Adipocyte (in vitro differentiated cells): ENCODE measurements around the gene TSSK2.
A peak's percentile ranks its signal among the peaks of the same experiment; 100 is the strongest.

Experiments used
- DNase-seq: peaks from one replicate; pipeline ENCODE4 v3.0.0-alpha.2; 2015; ENCODE audit warnings: low read depth
- H3K27me3 ChIP-seq: replicated peaks from 2 replicates; pipeline ENCODE4 v1.7.0; 2013; ENCODE audit warnings: mild to moderate bottlenecking, low read length, moderate library complexity; ENCODE audit not compliant: control insufficient read depth, insufficient read depth
- H3K36me3 ChIP-seq: 2 replicates; pipeline ENCODE4 v1.7.0; 2013; ENCODE audit warnings: low read length, mild to moderate bottlenecking, moderate library complexity; ENCODE audit not compliant: control insufficient read depth, insufficient read depth, severe bottlenecking
- H3K4me1 ChIP-seq: 2 replicates; pipeline ENCODE4 v1.7.0; 2013; ENCODE audit warnings: mild to moderate bottlenecking, low read length, moderate library complexity; ENCODE audit not compliant: control insufficient read depth, insufficient read depth
- H3K4me3 ChIP-seq: 2 replicates; pipeline ENCODE4 v1.7.0; 2013; ENCODE audit warnings: mild to moderate bottlenecking, low read length, moderate library complexity
- H3K9ac ChIP-seq: 2 replicates; pipeline ENCODE4 v1.7.0; 2013; ENCODE audit warnings: mild to moderate bottlenecking, low read length, moderate library complexity
- H3K9me3 ChIP-seq: 2 replicates; pipeline ENCODE4 v1.7.0; 2013; ENCODE audit warnings: mild to moderate bottlenecking, low read length, moderate library complexity; ENCODE audit not compliant: control insufficient read depth

The TSSK2 gene

DNA sequence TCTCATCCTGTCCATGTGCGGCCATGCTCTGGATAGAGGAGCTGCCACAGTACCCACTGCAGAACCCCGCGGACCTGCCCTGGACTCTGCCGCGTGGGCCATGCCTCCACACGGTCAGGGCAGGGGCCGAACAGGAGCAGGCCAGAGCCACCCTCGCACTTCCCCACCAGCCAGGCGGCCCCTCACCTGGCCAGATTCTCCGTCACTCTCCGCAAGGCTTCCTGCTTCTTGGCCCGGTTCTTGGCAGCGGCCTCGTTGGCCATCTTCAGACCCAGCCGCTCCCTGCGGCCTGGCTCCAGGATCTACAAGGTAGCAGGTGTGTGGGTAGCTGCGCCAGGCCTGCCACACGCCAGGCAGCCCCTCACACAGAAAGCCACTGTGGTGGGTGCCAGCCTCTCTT lies 3.8 kb downstream of the TSSK2 start:
- Histone ChIP-seq H3K9ac (no peak overlapping the region), H3K4me3 (no peak overlapping the region), H3K27me3 (no peaks in the 10 kb centered on the region), H3K9me3 (no peaks in the 10 kb centered on the region), H3K4me1 (no peaks in the 10 kb centered on the region), H3K36me3 (peaks cover 64% of the 10 kb centered on the region)
- no peak for DNase-seq

DNA sequence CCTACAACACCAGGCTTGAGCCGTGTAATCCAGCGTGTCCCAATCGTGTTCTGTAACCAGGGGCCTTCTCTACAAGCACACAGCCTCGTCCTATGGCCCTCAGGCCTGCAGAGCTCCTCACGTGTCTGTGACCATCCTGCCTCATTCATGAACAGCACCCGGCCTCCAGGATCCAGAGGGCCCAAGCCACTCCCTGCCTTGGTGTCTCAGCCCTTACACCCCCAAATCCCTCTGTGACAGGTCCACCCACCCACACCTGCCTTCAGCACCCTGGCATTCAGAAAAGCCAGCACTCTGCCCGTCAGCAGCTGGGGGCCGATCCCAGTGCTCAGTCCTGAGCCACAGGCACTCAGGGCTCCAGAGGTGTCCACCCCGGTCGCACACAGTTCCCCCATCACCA lies 5.8 kb downstream of the TSSK2 start:
- Histone ChIP-seq H3K9ac (no peak overlapping the region), H3K27me3 (no peaks in the 10 kb centered on the region), H3K36me3 (peaks cover 82% of the 10 kb centered on the region), H3K9me3 (no peaks in the 10 kb centered on the region), H3K4me3 (no peak overlapping the region), H3K4me1 (no peaks in the 10 kb centered on the region)
- DNase-seq: no peak

DNA sequence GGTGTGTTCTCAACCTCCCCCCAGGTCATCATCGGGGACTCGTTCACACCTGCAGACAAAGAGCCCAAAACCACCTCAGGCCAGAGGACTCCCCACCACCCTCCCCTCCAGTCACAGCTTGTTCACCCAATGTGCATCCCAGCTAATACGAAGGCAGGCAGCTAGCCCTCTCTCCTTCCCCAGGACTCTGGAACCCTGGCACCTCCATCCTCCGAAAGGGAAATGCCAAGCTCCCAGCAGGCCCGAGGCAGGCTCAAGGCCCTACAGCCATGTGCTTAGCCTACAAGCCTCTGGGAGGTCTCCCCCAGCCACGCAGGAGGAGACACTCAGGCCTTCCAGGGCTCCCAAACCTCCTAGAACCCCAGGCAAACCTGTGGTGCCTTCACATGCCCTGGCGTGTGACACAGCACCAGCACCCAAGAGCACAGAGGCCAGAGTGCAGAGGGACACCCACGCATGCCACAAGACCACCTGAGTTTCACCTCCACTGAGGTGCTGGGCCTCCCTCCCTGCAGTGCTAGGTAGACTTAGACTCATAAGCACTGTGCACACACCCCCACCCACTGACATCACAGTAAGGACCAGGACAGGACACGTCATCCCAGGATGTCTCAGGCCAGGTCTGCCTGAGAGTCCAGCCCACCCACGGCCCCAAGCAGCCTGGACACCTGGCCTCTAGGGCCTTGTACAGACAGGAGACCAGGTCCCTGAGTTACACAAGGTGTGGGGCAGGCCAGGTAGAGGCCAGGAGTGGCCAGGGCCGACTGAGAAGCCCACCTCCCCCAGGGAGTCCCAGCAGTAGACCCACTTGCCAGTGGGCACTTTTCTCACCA lies 6.5 kb downstream of the TSSK2 start:
- Histone ChIP-seq H3K4me3 (no peak overlapping the region), H3K27me3 (no peaks in the 10 kb centered on the region), H3K4me1 (no peaks in the 10 kb centered on the region), H3K36me3 (peaks cover 89% of the 10 kb centered on the region), H3K9ac (no peak overlapping the region), H3K9me3 (no peaks in the 10 kb centered on the region)
- DNase-seq: no peak

DNA sequence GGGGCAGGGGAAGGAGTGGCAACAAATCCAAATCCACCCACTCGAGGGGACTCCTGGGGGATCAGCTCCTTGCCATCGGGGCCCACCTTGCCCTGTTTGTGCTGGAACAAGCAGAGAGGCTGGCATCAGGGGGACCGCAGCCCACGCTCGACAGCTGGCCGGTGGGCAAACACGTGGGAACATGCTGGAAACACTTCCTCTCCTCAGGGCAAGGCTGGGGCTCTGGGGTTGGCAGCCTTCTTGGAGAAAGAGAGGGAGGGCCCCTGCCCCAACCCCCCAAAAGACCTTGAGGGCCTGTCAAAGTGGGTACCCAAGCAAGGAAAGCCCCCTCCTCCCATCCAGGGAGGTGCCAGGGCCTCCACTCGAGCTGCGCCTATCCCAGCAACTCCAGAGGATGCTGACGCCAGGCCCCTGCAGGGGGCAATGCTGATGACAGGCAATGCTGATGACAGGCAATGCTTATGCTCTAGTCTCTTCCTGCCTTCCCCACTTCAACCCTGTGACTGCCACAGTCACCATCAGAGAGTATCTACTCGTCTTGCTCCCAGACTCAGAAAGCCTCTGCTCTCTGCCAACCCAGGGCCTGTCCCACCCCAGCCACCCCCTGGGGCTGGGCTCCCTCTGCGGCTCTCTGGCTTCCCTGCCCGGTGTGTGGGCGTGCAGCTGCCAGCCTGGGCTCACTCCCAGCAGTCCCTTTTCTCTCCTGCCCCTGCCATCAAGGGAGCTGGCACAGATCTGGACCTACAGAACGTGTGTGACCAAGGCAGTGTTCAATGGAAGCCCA lies 7.3 kb downstream of the TSSK2 start:
- Histone ChIP-seq H3K9ac (no peak overlapping the region), H3K4me3 (no peak overlapping the region), H3K36me3 (peaks cover 83% of the 10 kb centered on the region), H3K27me3 (no peaks in the 10 kb centered on the region), H3K4me1 (peaks cover 3% of the 10 kb centered on the region), H3K9me3 (no peaks in the 10 kb centered on the region)
- no peak for DNase-seq

DNA sequence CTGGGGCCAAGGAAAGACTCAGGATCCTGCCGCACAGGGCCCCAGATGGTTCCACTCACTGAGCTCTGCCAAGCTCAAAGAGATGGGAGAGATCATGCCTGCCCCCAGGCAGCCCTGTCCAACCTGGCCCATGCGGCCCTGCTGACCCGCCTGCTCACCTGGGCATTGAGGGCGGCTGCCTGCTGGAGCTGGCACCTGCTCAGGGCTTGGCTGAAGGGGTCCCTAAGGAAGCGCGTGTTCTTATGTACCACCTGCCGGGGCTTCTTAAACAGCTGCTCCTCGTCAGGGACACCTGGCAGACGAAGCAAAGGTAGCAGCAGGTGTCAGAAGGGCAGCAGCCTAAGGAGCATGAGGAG lies 7.9 kb downstream of the TSSK2 start:
- H3K36me3 ChIP-seq: peaks cover 78% of the 10 kb centered on the region

DNA sequence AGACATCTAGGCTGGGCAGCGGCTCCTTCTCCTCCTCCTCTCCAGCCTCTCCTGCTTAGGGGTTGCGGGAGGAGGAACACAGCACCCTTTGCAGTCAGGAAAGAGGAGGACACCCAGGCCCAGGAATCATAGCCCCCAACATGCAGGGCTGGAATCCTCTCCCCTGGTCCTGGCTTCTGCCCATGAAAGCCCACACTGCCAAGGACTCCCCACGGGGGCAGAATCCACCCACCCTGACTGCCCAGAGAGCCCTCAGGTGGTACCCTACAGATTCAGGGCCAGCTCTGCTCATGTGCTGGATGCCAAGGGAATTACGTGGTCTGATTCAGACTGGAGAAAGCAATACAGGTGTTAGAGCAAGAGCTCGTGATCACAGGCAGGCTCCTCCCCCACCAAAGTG lies 8.9 kb downstream of the TSSK2 start:
- DNase-seq: no peak
- H3K9me3 ChIP-seq: no peaks in the 10 kb centered on the region
- H3K27me3 ChIP-seq: no peaks in the 10 kb centered on the region
- H3K4me3 ChIP-seq: no peak overlapping the region
- H3K4me1 ChIP-seq: peaks cover 8% of the 10 kb centered on the region
- H3K9ac ChIP-seq: no peak overlapping the region
- H3K36me3 ChIP-seq: peaks cover 68% of the 10 kb centered on the region

More for the DNA sequence above, 7.9 kb downstream of the TSSK2 start:
- Histone ChIP-seq H3K9me3 (no peaks in the 10 kb centered on the region), H3K4me3 (no peak overlapping the region), H3K27me3 (no peaks in the 10 kb centered on the region), H3K9ac (no peak overlapping the region), H3K4me1 (peaks cover 8% of the 10 kb centered on the region)
- no peak for DNase-seq

DNA sequence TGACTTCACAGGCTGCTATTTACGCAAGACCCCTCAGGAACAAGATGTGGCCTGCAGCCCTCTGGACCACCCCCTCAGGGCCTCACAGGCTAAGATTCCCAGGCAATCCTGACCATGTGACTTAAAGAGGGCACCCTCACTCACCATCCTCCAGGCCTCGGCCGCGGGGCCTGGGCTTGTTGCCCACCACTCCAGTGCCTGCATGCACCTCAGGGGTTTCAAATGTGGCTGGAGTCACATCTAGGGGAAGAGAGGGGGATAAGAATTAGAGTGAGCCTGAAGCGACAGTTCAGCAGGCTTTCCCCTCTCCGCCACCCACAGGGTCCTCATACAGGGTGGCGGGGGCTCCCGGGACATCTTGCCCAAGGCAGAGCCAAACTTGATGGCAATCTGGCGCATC lies 11.3 kb downstream of the TSSK2 start:
- peaks cover 7% of the 10 kb centered on the region for H3K27me3 ChIP-seq
- H3K4me3 ChIP-seq: no peak overlapping the region
- no peaks in the 10 kb centered on the region for H3K9me3 ChIP-seq
- no peak overlapping the region for H3K9ac ChIP-seq
- H3K36me3 ChIP-seq: peaks cover 49% of the 10 kb centered on the region
- DNase-seq: no peak
- peaks cover 8% of the 10 kb centered on the region for H3K4me1 ChIP-seq

DNA sequence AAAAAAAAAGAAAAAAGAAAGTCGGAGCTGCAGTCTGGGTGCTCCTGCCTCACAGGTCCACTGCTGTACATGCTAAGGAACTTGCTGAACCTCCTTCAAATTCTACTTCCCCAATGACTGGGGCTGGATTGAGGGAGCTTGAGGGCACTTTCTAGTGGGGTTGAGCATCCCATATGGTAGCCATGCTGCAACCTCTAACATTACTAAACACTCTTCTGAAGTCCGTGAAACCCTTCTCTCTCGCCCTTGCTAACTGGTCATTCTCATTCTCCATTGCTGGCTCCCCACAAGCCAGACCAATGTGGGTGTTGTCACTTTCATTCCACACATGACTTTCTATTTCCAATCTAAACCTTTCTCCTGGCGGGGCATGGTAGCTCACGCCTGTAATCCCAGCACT lies 12.1 kb downstream of the TSSK2 start:
- Histone ChIP-seq H3K36me3 (peaks cover 41% of the 10 kb centered on the region), H3K27me3 (peaks cover 16% of the 10 kb centered on the region), H3K4me1 (peaks cover 8% of the 10 kb centered on the region), H3K4me3 (peak overlapping the region; percentile 96), H3K9ac (no peak overlapping the region), H3K9me3 (no peaks in the 10 kb centered on the region)
- DNase-seq: no peak

DNA sequence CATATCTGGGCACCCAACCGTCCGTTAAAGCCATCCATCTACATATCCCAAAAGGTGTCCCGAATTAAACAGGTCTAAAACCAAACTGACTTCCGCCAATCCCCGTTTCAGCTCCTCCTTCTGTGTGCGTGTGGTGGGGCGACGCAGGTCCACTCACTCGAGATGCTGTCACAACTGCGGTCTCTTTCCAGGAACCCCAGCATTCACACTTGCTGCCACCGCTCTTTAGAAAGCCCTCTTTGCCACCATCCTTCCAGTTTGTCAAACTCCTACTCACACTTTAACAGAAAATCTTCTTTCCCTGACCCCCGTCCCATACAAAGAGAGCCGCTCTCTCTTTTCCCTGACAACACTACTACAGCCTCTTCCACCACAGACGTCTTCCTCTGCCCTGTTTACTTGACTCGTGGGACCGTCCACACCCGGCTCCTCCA lies 12.9 kb downstream of the TSSK2 start:
- peaks cover 23% of the 10 kb centered on the region for H3K27me3 ChIP-seq
- H3K4me3 ChIP-seq: peak overlapping the region; percentile 96
- no peaks in the 10 kb centered on the region for H3K9me3 ChIP-seq
- peaks cover 34% of the 10 kb centered on the region for H3K36me3 ChIP-seq
- peaks cover 8% of the 10 kb centered on the region for H3K4me1 ChIP-seq
- H3K9ac ChIP-seq: peak overlapping the region; percentile 94
- DNase-seq: peak; percentile 52

DNA sequence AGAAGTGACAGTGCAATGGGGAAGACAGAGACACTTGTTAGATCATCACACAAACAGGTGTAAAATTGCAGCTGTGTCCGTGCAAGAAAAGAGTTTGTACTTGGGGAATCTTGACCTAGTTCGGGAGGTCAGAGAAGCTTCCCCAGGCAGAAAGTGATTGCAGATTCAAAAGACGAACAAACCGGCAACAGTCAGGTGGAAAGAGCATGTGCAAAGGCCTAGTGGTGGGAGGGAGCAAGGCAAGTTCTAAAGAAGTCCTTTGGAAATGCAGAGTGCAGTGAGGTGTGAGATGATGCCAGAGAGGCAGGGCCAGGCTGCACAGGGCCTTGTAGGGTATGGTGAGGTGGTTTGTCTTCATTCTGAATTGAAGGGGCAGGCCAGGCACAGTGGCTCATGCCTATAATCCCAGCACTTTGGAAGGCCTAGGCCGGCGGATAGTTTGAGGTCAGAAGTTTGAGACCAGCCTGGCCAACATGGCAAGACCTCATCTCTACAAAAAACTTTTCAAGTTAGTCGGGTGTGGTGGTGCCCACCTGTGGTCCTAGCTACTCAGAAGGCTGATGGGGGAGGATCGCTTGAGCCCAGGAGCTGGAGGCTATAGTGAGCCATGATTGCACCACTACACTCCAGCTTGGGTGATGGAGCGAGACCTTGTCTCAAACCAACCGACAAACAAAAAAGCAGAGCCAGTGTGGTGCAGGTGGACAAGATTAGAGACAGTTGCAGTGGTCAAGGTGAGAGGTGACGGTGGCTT lies 15.3 kb downstream of the TSSK2 start:
- H3K36me3 ChIP-seq: peaks cover 10% of the 10 kb centered on the region
- H3K9ac ChIP-seq: no peak overlapping the region
- DNase-seq: no peak
- peaks cover 8% of the 10 kb centered on the region for H3K4me1 ChIP-seq
- peaks cover 35% of the 10 kb centered on the region for H3K27me3 ChIP-seq
- H3K4me3 ChIP-seq: no peak overlapping the region
- peaks cover 2% of the 10 kb centered on the region for H3K9me3 ChIP-seq

DNA sequence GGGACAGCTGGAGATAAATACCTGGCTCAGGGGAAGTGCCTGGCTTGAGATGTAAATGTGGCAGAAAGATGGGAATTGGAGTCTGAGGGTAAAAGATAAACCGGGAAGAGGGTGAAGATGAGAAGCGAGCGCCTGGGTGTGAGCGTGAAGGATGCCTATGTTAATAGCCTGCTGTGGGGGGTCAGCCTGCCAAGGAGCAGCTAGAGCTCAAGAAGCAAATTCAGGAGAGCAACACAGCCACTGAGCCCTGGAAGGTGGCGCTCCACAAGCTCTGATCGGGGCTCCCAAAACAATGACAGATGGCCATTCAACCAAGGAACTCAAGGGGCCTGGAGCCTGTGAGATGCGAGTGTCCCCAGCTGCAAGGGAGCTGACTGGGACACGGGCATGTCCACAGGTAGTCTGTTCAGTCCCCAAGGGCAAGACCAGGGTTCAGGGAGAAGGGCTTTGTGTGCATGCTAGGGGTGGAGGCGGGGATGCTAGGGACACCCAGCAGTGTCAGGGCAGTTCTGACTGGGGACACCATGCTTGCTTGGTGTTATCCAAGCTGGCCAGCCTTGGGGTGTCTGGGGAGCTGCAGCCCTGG lies 16.2 kb downstream of the TSSK2 start:
- H3K4me1 ChIP-seq: peaks cover 8% of the 10 kb centered on the region
- peaks cover 4% of the 10 kb centered on the region for H3K36me3 ChIP-seq
- DNase-seq: no peak
- H3K27me3 ChIP-seq: peaks cover 44% of the 10 kb centered on the region
- no peak overlapping the region for H3K9ac ChIP-seq
- H3K4me3 ChIP-seq: no peak overlapping the region
- H3K9me3 ChIP-seq: peaks cover 7% of the 10 kb centered on the region
